ENCODE measurements around the gene QDPR.

QDPR gene

GRCh38 chr4:17526695-17527477 is 15.0 kb upstream of the QDPR start:
- DNase-seq = no peak

- no peak for DNase-seq
Observed at GRCh38 chr4:17523662-17524061, 11.8 kb upstream of the QDPR start.

DNA sequence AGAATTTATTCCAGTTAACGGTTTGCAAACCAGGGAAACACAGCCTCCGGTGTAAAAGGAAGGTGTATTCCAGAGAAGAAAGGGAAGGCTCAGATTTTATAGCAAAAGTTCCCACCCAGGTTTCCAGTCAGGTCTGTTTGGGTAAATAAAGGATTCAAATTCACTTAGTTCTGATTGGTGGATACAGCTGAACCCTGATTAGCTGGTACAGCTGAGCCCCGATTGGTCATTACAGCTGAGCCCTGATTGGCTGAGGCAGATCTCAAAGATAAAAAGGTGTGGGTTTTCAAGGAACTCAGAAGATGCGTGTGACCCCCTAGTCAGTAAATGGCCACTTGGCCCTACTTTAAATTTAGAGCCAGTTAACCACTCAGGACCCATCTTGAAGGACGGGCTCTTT is 9.7 kb upstream of the QDPR start:
- no peak for DNase-seq

DNA sequence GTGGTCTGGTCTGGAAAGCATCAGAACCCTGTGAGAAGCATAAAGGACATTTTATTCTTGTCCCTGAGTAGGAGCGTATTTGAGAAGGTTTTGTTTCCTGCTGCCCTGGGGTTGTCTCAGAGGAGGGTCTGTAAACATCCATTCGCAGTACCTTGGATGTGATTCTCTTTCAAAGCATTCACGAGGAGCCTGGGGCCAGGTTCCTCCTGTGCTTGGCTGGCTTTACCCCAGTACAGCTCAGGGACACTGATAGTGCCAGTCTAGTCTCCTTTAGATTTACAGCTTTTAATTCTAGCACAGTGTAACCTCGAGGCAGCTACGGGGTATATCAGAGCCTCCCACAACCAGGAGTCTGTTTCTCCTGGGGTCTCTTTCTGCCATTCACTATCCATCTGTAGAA is 5.8 kb upstream of the QDPR start:
- DNase-seq = no peak

DNA sequence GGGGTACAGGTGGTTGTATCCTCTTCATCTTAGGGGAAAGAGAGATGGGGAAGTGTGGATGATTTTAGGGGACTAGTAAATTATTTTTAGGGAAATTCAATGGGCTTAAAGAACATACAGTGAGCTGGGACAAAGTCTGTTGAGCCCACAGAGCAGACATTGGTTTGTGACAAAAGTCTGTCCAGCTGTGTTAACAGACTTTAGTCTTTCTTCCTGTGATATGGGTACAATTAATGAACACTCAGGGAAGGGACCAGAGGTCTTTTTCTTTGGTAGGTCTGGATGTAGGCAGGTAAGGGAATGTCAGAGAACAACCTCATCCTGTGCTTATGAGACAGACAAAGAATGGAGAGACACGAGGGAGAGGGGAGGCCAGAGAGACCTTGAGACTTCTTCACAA is 5.1 kb upstream of the QDPR start:
- no peak for DNase-seq

DNA sequence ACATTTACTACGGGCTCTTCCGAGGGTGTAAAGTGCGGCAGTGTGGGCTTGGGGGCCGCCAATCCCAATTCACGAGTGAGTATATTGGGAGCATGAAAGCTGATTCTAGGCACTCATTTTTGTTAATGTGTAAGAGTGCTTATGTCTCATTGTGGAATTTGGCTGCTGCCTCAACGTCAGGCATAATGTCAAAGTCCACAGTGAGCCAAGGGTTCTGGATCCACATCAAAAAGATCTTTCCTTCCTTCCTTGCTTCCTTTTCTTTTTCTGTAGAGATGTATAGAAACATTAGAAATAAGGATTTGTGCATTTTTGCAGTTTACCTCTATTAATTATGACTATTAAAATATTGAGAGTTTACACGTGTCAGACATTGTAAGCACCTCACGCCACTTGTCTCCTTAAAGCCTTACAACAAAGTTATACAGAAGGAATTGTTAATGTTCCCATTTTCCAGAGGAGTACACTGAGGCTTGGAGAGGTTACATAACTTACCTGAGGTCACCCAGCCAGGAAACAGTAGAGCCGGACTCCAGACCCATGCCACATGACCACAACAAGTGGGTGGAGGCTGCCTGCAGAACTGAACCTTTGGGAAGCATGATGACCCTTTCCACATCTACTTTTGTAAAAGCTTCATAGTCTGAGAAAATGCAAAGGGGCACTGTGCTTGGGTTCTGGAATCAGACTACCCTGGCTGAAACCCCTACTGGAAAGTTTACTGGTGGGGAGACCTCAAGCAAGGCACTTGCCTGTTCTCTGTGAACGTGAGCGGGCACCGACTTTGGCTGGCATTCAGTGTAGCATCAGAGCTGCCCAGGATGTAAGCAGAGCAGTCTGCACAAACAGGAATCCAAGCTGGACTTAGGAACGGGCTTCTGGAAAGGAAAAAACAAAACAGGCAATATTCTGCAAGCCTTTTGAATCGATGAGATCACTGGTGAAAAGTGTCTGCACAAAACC is 3.8 kb upstream of the QDPR start:
- DNase-seq = no peak

GRCh38 chr4:17514865-17515264 is 3.0 kb upstream of the QDPR start, which contains the start of gene CLRN2:
CLRN2 (plus strand) TSS chr4:17515165; CDS start chr4:17515267, 102 bp downstream.
- DNase-seq = no peak

GRCh38 chr4:17512973-17513665 is 1.2 kb upstream of the QDPR start:
- DNase-seq = no peak

DNA sequence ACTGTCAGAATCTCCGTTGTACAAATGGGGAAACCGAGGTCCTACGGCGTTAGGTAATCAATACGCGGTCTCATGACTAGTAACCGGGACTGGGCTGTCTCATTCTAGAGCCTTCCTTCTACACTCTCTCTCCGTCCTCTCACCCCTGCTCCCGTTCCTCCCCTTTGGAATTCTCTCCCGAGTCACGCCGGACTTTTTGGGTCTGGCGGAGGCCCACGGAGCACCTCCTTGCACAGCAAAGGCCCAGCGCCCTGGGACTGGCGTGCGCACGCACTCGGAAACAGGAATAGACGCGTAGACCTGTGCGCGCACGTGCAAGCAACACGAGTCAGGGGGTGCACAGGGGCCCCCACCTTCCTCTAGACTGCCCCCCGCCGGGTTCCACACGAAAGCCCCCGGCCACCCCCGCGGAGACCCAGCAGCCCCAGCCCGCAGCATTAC is 361 bp downstream of the QDPR start:
- peak; percentile 76 for DNase-seq

GRCh38 chr4:17511051-17511450 is 839 bp downstream of the QDPR start:
- DNase-seq = no peak

GRCh38 chr4:17510582-17510981 is 1.3 kb downstream of the QDPR start:
- no peak for DNase-seq

DNA sequence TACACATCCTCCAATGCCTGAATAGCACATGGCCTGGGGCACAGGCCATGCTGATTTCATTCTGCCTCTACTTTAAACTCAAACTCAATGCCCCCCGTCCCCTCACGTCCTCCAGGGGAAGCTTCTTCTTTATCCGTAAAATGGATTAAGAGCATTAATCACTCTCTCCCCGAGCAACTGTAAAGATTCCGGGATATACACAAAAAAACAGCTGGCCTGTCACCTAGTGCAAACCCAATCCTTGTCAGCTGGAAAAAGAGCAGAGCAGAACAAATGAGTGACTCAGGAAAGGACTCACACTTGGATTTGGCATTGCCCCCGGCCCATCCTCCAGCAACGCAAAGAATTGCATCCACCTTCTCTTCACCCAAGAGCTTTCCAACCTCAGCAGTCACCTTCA is 7.8 kb downstream of the QDPR start:
- DNase-seq = no peak

DNA sequence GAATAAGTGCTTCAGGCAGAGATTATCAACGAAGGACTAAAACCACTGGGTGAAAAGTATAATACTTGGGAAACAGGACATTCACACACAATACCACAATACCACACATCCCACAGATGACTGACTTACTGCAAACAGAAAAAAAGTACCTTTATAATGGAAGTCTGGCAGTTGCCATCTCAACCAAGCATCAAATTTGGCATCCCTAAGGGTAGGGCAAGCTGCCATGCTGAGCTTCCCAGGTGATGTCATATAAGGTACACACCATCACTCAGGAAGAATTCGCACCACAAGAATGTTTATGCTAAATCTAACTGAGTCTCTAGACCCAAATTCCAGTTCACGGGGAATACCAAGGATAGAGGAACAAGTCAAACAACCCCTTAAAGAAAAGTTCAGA is 9.1 kb downstream of the QDPR start:
- DNase-seq = no peak

- DNase-seq = no peak
Observed at GRCh38 chr4:17500574-17500973, 11.3 kb downstream of the QDPR start.

- DNase-seq = no peak
Observed at GRCh38 chr4:17497890-17498523, 13.9 kb downstream of the QDPR start.

DNA sequence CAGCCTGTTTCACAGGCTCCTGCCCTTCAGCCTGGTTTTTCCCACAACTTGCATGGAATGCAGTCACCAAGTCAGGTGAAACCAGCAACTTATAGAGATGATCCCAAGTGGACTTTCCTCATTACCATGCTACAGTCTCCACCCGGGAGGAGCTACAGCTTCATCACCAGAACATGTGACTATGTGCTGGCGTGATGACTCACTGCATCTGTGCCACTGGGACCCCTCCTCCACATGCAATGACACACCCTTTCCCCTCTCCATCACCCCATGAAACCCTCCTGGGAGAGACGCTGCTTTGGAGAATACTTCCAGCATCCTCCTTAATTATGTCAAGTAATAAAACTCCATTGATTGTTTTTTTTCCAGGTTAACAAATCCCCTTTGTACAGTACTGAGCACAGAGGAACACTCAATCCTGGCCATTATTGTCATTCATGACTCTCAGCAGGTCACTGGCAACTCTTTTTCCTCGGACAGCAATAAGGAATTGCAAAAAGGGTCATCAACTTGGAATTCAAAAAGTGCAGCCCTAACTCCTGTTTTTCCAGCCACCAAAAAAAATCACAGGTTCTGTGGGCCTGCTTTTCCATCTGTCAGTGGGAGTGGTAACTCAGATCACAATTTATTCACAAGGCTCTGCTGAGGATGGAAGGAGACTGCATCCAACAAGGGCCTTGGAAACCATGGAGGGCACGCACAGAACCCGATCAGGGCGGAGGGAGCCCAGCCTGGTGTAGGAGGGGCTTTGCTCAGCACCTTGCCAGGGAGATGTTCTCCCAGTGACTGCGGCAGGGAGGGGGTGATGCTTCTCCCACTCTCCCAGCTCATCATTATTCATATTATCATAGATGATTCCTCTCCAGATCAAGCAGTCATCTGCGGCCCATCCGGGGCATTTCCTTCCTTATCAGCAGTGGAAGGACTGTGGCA is 17.4 kb downstream of the QDPR start:
- DNase-seq = peak; percentile 17

DNA sequence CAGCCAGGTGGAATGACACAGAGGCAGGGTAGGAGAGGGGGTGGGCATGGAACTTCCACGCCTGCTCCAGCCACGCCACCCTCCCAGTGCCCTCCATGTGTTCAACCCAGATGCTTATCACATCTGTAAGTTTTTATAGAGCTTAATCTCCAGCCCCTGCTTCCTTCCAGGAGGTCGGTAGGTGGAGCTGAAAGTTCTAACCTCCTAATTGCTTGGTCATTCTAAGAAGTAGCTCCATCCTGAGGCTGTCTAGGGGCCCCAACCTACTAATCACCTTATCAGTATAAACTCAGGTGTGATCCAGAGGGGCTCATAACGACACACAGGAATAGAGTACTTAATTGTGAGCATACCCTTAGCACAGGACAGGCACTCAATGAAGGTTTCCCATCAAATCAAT is 18.3 kb downstream of the QDPR start:
- no peak for DNase-seq

GRCh38 chr4:17492876-17493275 is 19.0 kb downstream of the QDPR start:
- DNase-seq = no peak

GRCh38 chr4:17492058-17492741 is 19.7 kb downstream of the QDPR start:
- no peak for DNase-seq

- no peak for DNase-seq
Observed at GRCh38 chr4:17491196-17491595, 20.7 kb downstream of the QDPR start.

GRCh38 chr4:17490575-17491059 is 21.3 kb downstream of the QDPR start:
- DNase-seq = no peak

Measured in activated naive CD4-positive, alpha-beta T cell treated with anti-CD3 and anti-CD28 coated beads, Interleukin-2, amount 50 U/mL, for 16 hours (primary cell).